Trophoblast cell (in vitro differentiated cells and primary cell): Measurements from ENCODE around the gene RAD23B.

Source experiments
- DNase-seq, 2 donors: peaks; one replicate each; pipeline ENCODE4 v3.0.0-alpha.2; 2016
- H2AFZ ChIP-seq: 2 replicates; pipeline ENCODE4 v1.6.1; 2013; ENCODE audit warnings: low read length, moderate library complexity, mild to moderate bottlenecking; ENCODE audit not compliant: insufficient read depth, poor library complexity
- H2AK5ac ChIP-seq: 2 replicates; pipeline ENCODE4 v1.6.1; 2013; ENCODE audit warnings: mild to moderate bottlenecking, low read length
- H2BK120ac ChIP-seq: 2 replicates; pipeline ENCODE4 v1.6.1; 2013; ENCODE audit warnings: low read length, mild to moderate bottlenecking, moderate library complexity; ENCODE audit not compliant: insufficient read depth, poor library complexity
- H2BK12ac ChIP-seq: 2 replicates; pipeline ENCODE4 v1.6.1; 2013; ENCODE audit warnings: mild to moderate bottlenecking, low read length, moderate library complexity
- H2BK5ac ChIP-seq: 2 replicates; pipeline ENCODE4 v1.6.1; 2013; ENCODE audit warnings: low read length, low read depth, moderate library complexity, mild to moderate bottlenecking; ENCODE audit not compliant: poor library complexity
- H3K14ac ChIP-seq: 2 replicates; pipeline ENCODE4 v1.6.1; 2013; ENCODE audit warnings: mild to moderate bottlenecking, low read length
- H3K18ac ChIP-seq: 2 replicates; pipeline ENCODE4 v1.6.1; 2013; ENCODE audit warnings: mild to moderate bottlenecking, low read length
- H3K23ac ChIP-seq: 2 replicates; pipeline ENCODE4 v1.6.1; 2013; ENCODE audit warnings: low read length
- H3K27ac ChIP-seq: 2 replicates; pipeline ENCODE4 v1.5.1; 2013; ENCODE audit warnings: low read depth, mild to moderate bottlenecking, inconsistent platforms, low read length, moderate library complexity
- H3K27me3 ChIP-seq: 2 replicates; pipeline ENCODE4 v1.6.1; 2013; ENCODE audit warnings: inconsistent platforms, mild to moderate bottlenecking, low read length, moderate library complexity; ENCODE audit not compliant: insufficient read depth
- H3K36me3 ChIP-seq, 2 experiments: 1 replicate in 1 of 2; 2 replicates in 1 of 2; pipeline ENCODE4 v1.6.1; 2013; ENCODE audit warnings: low read length in 2 of 2, mild to moderate bottlenecking in 2 of 2, moderate library complexity in 1 of 2; ENCODE audit not compliant: insufficient read depth in 2 of 2, control insufficient read depth in 1 of 2
- H3K4ac ChIP-seq: 2 replicates; pipeline ENCODE4 v1.6.1; 2013; ENCODE audit warnings: low read depth, mild to moderate bottlenecking, low read length, moderate library complexity
- H3K4me1 ChIP-seq, 2 experiments: 1 replicate in 1 of 2; 2 replicates in 1 of 2; pipeline ENCODE4 v1.6.1; 2013; ENCODE audit warnings: low read length in 2 of 2, mild to moderate bottlenecking in 2 of 2, moderate library complexity in 1 of 2; ENCODE audit not compliant: insufficient read depth in 2 of 2, control insufficient read depth in 1 of 2
- H3K4me2 ChIP-seq: 2 replicates; pipeline ENCODE4 v1.6.1; 2013; ENCODE audit warnings: inconsistent platforms, mild to moderate bottlenecking, low read length, moderate library complexity
- H3K4me3 ChIP-seq: 2 replicates; pipeline ENCODE4 v1.5.1; 2013; ENCODE audit warnings: mild to moderate bottlenecking, low read depth, low read length, inconsistent platforms
- H3K79me1 ChIP-seq: one replicate; pipeline ENCODE4 v1.6.1; 2013; ENCODE audit warnings: low read length
- H3K79me2 ChIP-seq: 2 replicates; pipeline ENCODE4 v1.6.1; 2013; ENCODE audit warnings: low read length, mild to moderate bottlenecking; ENCODE audit not compliant: control insufficient read depth, insufficient read depth, poor library complexity
- H3K9ac ChIP-seq: 2 replicates; pipeline ENCODE4 v1.6.1; 2013; ENCODE audit warnings: mild to moderate bottlenecking, low read length
- H3K9me3 ChIP-seq: 2 replicates; pipeline ENCODE4 v1.6.1; 2013; ENCODE audit warnings: low read depth, mild to moderate bottlenecking, control low read depth, inconsistent platforms, low read length; ENCODE audit not compliant: insufficient read depth
- H4K12ac ChIP-seq: 2 replicates; pipeline ENCODE4 v1.6.1; 2013; ENCODE audit warnings: low read depth, mild to moderate bottlenecking, low read length, moderate library complexity
- H4K8ac ChIP-seq: 2 replicates; pipeline ENCODE4 v1.6.1; 2013; ENCODE audit warnings: low read depth, mild to moderate bottlenecking, low read length, moderate library complexity
- H4K91ac ChIP-seq: one replicate; pipeline ENCODE4 v1.6.1; 2013; ENCODE audit warnings: low read depth, mild to moderate bottlenecking, low read length, moderate library complexity
- WGBS: extraction: QIAGEN DNeasy Blood & Tissue Kit; methylation state at CpG from one replicate; pipeline ENCODE4 v1.1.7; 2013; ENCODE audit warnings: missing lambda C conversion rate; ENCODE audit not compliant: insufficient read length, insufficient coverage; ENCODE audit errors: extremely low coverage; 5-methylcytosine and 5-hydroxymethylcytosine counted together

Gene RAD23B

GRCh38 chr9:107334103-107334776 lies 51.2 kb downstream of the RAD23B start:
- no peak overlapping the region for H3K18ac ChIP-seq
- H3K27ac ChIP-seq, result no peak overlapping the region
- H2AK5ac ChIP-seq, result no peak overlapping the region
- H3K4me2 ChIP-seq, result no peak overlapping the region
- peaks cover 4% of the 10 kb centered on the region for H3K9me3 ChIP-seq
- no peaks in the 10 kb centered on the region for H3K79me2 ChIP-seq
- H2BK12ac ChIP-seq, result no peak overlapping the region
- H2BK5ac ChIP-seq, result no peak overlapping the region
- no peak overlapping the region for H3K4ac ChIP-seq
- no peak for DNase-seq
- H3K9ac ChIP-seq, result no peak overlapping the region
- H3K4me3 ChIP-seq, result no peak overlapping the region
- peaks cover 37 to 67% of the 10 kb centered on the region in 2 experiments for H3K36me3 ChIP-seq
- H4K12ac ChIP-seq, result no peak overlapping the region
- no peaks in the 10 kb centered on the region for H3K4me1 ChIP-seq
- no peak overlapping the region for H2AFZ ChIP-seq
- no peak overlapping the region for H3K23ac ChIP-seq
- no peaks in the 10 kb centered on the region for H3K79me1 ChIP-seq
- no peak overlapping the region for H4K8ac ChIP-seq
- no peaks in the 10 kb centered on the region for H3K27me3 ChIP-seq
- H3K14ac ChIP-seq, result no peak overlapping the region
- no CpG with 5 or more reads among the region's 4 CpGs for WGBS
- H4K91ac ChIP-seq, result no peak overlapping the region
- H2BK120ac ChIP-seq, result no peak overlapping the region

GRCh38 chr9:107335331-107335730 lies 52.3 kb downstream of the RAD23B start:
- H3K27me3 ChIP-seq, result no peaks in the 10 kb centered on the region
- H4K12ac ChIP-seq, result no peak overlapping the region
- no peak overlapping the region for H3K27ac ChIP-seq
- H3K18ac ChIP-seq, result no peak overlapping the region
- H3K36me3 ChIP-seq, result peaks cover 38 to 66% of the 10 kb centered on the region in 2 experiments
- H4K91ac ChIP-seq, result no peak overlapping the region
- H3K14ac ChIP-seq, result no peak overlapping the region
- WGBS, result no CpG with 5 or more reads among the region's 3 CpGs
- H3K9ac ChIP-seq, result no peak overlapping the region
- H3K23ac ChIP-seq, result no peak overlapping the region
- no peaks in the 10 kb centered on the region for H3K79me1 ChIP-seq
- no peak overlapping the region for H2BK12ac ChIP-seq
- H2AFZ ChIP-seq, result no peak overlapping the region
- DNase-seq, result no peak
- peaks cover 0 to under 1% of the 10 kb centered on the region in 2 experiments for H3K4me1 ChIP-seq
- H3K4me3 ChIP-seq, result no peak overlapping the region
- no peaks in the 10 kb centered on the region for H3K79me2 ChIP-seq
- H3K9me3 ChIP-seq, result peaks cover 4% of the 10 kb centered on the region
- no peak overlapping the region for H2BK5ac ChIP-seq
- H3K4me2 ChIP-seq, result no peak overlapping the region
- no peak overlapping the region for H2BK120ac ChIP-seq
- no peak overlapping the region for H3K4ac ChIP-seq
- no peak overlapping the region for H4K8ac ChIP-seq
- no peak overlapping the region for H2AK5ac ChIP-seq

- no peak overlapping the region for H3K14ac ChIP-seq
- H4K12ac ChIP-seq, result no peak overlapping the region
- H4K8ac ChIP-seq, result no peak overlapping the region
- no peak overlapping the region for H3K4me2 ChIP-seq
- no peak overlapping the region for H3K9ac ChIP-seq
- H3K9me3 ChIP-seq, result peaks cover 4% of the 10 kb centered on the region
- no peaks in the 10 kb centered on the region for H3K79me2 ChIP-seq
- H3K27ac ChIP-seq, result no peak overlapping the region
- no peak overlapping the region for H3K18ac ChIP-seq
- H2BK12ac ChIP-seq, result no peak overlapping the region
- no peak overlapping the region for H4K91ac ChIP-seq
- WGBS, result no CpG with 5 or more reads among the region's 6 CpGs
- no peak overlapping the region for H2BK5ac ChIP-seq
- peaks cover 3% of the 10 kb centered on the region for H3K79me1 ChIP-seq
- H3K23ac ChIP-seq, result no peak overlapping the region
- H2AK5ac ChIP-seq, result no peak overlapping the region
- H2BK120ac ChIP-seq, result no peak overlapping the region
- DNase-seq, result no peak
- peaks cover 6 to 9% of the 10 kb centered on the region in 2 experiments for H3K4me1 ChIP-seq
- H3K36me3 ChIP-seq, result peaks cover 38 to 71% of the 10 kb centered on the region in 2 experiments
- peak overlapping the region; percentile 21 for H3K4me3 ChIP-seq
- H3K27me3 ChIP-seq, result no peaks in the 10 kb centered on the region
- no peak overlapping the region for H2AFZ ChIP-seq
- no peak overlapping the region for H3K4ac ChIP-seq
Observed at GRCh38 chr9:107336718-107337360, 53.8 kb downstream of the RAD23B start.

DNA sequence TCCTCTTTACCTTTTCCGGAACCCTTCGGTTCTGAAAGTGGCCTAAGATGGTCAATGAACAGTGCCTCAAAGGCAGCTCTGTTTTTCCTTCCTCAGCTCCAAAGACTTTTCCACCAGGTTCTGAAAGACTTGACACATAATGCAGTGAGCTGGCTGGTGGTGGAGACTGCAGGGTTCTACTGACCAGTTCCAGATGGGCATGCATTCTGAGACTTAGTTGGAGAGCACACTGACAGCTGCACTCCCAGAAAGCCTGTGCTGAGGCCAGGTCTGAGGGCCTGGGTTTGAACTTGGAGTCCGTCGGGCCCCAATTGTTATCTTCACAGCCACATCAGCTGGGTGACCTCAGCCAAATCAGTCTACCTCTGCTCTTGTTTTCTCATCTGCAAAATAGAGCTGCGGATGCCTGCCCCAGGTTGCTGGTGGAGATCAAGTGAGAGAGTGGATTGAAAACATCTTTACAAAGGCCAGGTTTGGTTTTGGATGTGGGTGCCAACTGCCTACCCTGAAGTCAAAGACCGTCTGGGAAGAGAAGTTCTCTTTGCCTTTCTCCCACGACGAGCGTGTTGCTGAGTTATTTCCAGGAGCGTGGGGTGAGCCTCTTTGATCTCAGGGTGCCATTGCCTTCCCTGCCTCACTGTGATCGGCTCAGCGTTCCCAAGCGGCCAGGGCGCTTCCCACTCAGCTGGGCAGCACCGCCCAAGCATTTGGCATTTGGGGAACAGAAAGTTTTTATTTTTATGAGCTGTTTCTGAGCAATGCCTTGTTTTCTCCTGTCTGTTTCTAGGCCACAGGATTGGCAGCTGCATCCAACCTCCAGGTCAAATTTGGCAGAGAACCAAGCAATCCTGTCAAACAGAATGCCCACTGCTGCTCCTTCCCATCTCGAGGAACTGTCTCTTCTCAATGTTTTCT lies 54.9 kb downstream of the RAD23B start:
- no peak overlapping the region for H4K12ac ChIP-seq
- H3K14ac ChIP-seq, result no peak overlapping the region
- no peak overlapping the region for H3K4ac ChIP-seq
- H4K8ac ChIP-seq, result no peak overlapping the region
- no peak overlapping the region for H3K27ac ChIP-seq
- DNase-seq, result no peak
- H4K91ac ChIP-seq, result no peak overlapping the region
- H2AK5ac ChIP-seq, result no peak overlapping the region
- H3K18ac ChIP-seq, result no peak overlapping the region
- WGBS, result no CpG with 5 or more reads among the region's 16 CpGs
- peaks cover 39 to 66% of the 10 kb centered on the region in 2 experiments for H3K36me3 ChIP-seq
- H3K4me3 ChIP-seq, result no peak overlapping the region
- H3K4me2 ChIP-seq, result no peak overlapping the region
- no peak overlapping the region for H3K9ac ChIP-seq
- peaks cover 7 to 11% of the 10 kb centered on the region in 2 experiments for H3K4me1 ChIP-seq
- no peaks in the 10 kb centered on the region for H3K79me2 ChIP-seq
- no peak overlapping the region for H2BK5ac ChIP-seq
- no peak overlapping the region for H3K23ac ChIP-seq
- no peak overlapping the region for H2BK120ac ChIP-seq
- peaks cover 4% of the 10 kb centered on the region for H3K9me3 ChIP-seq
- no peak overlapping the region for H2AFZ ChIP-seq
- no peaks in the 10 kb centered on the region for H3K27me3 ChIP-seq
- peaks cover 3% of the 10 kb centered on the region for H3K79me1 ChIP-seq
- no peak overlapping the region for H2BK12ac ChIP-seq
